Fibroblast of lung (primary cell): ENCODE measurements around the gene C14orf39. TPM values are rescaled to one million over a fixed set of nuclear protein-coding genes. Genes with fewer than 3 reads are reported as not detected.

Experiments used
- DNase-seq, 2 donors: peaks; one replicate each; pipeline versions ENCODE4 v3.0.0 to v3.0.0-alpha.2; 2010; ENCODE audit warnings: low read depth in 2 of 2
- H2AFZ ChIP-seq: 2 replicates; pipeline ENCODE4 v1.5.1; 2012; ENCODE audit warnings: low read length, control low read depth, inconsistent platforms
- H3K27ac ChIP-seq: 2 replicates; pipeline ENCODE4 v1.5.1; 2011; ENCODE audit warnings: low read length, control low read depth; ENCODE audit not compliant: insufficient read depth
- H3K27me3 ChIP-seq: 2 replicates; pipeline ENCODE4 v1.5.1; 2011; ENCODE audit warnings: mild to moderate bottlenecking, low read length; ENCODE audit not compliant: control insufficient read depth, insufficient read depth
- H3K36me3 ChIP-seq: 2 replicates; pipeline ENCODE4 v1.5.1; 2011; ENCODE audit warnings: low read length; ENCODE audit not compliant: control insufficient read depth, insufficient read depth
- H3K4me1 ChIP-seq: 2 replicates; pipeline ENCODE4 v1.5.1; 2011; ENCODE audit warnings: low read length; ENCODE audit not compliant: control insufficient read depth, insufficient read depth; ENCODE audit errors: extremely low read depth
- H3K4me2 ChIP-seq: 2 replicates; pipeline ENCODE4 v1.5.1; 2011; ENCODE audit warnings: low read length, control low read depth; ENCODE audit not compliant: insufficient read depth; ENCODE audit errors: extremely low read depth
- H3K4me3 ChIP-seq, 4 experiments: fragments of 200-600 bp in 1 of 4; sonication (generic) in 1 of 4; replicated peaks in 1 of 4; 2 replicates each; pipeline ENCODE4 v1.5.1; 2011 to 2016; ENCODE audit warnings: low read length in 4 of 4, low read depth in 3 of 4, mild to moderate bottlenecking in 3 of 4, control low read depth in 2 of 4, inconsistent platforms in 1 of 4, mixed read lengths in 1 of 4; ENCODE audit not compliant: insufficient read depth in 1 of 4; ENCODE audit errors: control extremely low read depth in 1 of 4
- H3K79me2 ChIP-seq: 2 replicates; pipeline ENCODE4 v1.5.1; 2012; ENCODE audit warnings: mild to moderate bottlenecking, low read length, inconsistent platforms; ENCODE audit not compliant: control insufficient read depth, insufficient read depth
- H3K9ac ChIP-seq: 2 replicates; pipeline ENCODE4 v1.5.1; 2011; ENCODE audit warnings: mild to moderate bottlenecking, low read length, control low read depth; ENCODE audit not compliant: insufficient read depth
- H3K9me3 ChIP-seq: 2 replicates; pipeline ENCODE4 v1.5.1; 2012; ENCODE audit warnings: low read depth, low read length; ENCODE audit not compliant: control insufficient read depth, insufficient read depth
- H4K20me1 ChIP-seq: 2 replicates; pipeline ENCODE4 v1.5.1; 2011; ENCODE audit warnings: low read length; ENCODE audit not compliant: control insufficient read depth, insufficient read depth; ENCODE audit errors: extremely low read depth
- EZH2 ChIP-seq: IDR thresholded peaks from 2 replicates; pipeline ENCODE4 v1.5.1; 2012; ENCODE audit warnings: low read length, control low read depth, mild to moderate bottlenecking; ENCODE audit errors: missing control alignments
- polyA plus RNA-seq, 2 donors: library from polyadenylated mRNA; depleted of rRNA in 1 of 2; stranded (reverse) in 1 of 2; unstranded in 1 of 2; fragments of >200 nt; gene quantifications; 2 replicates each; pipeline ENCODE4 v1.2.1, GENCODE V29; 2011 to 2012; ENCODE audit warnings: missing spikeins in 1 of 2
- total RNA-seq: library from RNA; depleted of rRNA; stranded (reverse); fragments of >200 nt; gene quantifications from 2 replicates; pipeline ENCODE4 v1.2.1, GENCODE V29; 2014
- TF ChIP-seq, protein P1 (sequence below), 2 donors: IDR thresholded peaks in 1 of 2; conservative IDR thresholded peaks in 1 of 2; 1 replicate in 1 of 2; 2 replicates in 1 of 2; pipeline ENCODE4 v1.5.1; 2011 to 2012; ENCODE audit warnings: low read length in 2 of 2, control low read depth in 1 of 2, inconsistent platforms in 1 of 2, low read depth in 1 of 2, mild to moderate bottlenecking in 1 of 2

The C14orf39 gene
- total and polyA plus RNA-seq, 2 donors (not counting 1 experiment from before 2014, with no cell fraction given), result 0.06 TPM; not detected in 1

DNA sequence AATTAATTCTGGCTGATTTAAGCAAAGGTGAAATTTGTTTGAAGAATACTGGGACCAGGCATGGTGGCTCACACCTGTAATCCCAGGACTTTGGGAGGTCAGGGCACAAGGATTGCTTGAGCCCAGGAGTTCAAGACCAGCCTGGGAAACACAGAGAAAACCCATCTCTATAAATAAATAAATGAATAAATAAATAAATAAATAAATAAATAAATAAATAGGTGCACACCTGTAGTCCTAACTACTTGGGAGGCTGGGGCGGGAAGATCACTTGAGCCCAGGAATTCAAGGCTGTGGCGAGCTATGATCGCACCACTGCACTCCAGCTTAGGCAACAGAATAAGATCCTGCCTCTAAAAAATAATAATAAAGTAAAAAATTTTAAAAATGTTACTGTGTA is 4.4 kb upstream of the C14orf39 start:
- no peak for TF ChIP-seq EZH2
- TF ChIP-seq, protein P1, sequence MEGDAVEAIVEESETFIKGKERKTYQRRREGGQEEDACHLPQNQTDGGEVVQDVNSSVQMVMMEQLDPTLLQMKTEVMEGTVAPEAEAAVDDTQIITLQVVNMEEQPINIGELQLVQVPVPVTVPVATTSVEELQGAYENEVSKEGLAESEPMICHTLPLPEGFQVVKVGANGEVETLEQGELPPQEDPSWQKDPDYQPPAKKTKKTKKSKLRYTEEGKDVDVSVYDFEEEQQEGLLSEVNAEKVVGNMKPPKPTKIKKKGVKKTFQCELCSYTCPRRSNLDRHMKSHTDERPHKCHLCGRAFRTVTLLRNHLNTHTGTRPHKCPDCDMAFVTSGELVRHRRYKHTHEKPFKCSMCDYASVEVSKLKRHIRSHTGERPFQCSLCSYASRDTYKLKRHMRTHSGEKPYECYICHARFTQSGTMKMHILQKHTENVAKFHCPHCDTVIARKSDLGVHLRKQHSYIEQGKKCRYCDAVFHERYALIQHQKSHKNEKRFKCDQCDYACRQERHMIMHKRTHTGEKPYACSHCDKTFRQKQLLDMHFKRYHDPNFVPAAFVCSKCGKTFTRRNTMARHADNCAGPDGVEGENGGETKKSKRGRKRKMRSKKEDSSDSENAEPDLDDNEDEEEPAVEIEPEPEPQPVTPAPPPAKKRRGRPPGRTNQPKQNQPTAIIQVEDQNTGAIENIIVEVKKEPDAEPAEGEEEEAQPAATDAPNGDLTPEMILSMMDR (conservative IDR thresholded peaks at IDR 0.05 in 1 of 2, IDR thresholded peaks at IDR 0.05 in 1 of 2; ENCODE audit: low read depth in 1 of 2, low read length in 2 of 2), result no peak
- Histone ChIP-seq H3K9ac (no peak overlapping the region), H4K20me1 (no peaks in the 10 kb centered on the region), H3K9me3 (no peaks in the 10 kb centered on the region), H2AFZ (no peak overlapping the region), H3K79me2 (no peaks in the 10 kb centered on the region), H3K27me3 (peaks cover 7% of the 10 kb centered on the region), H3K4me1 (no peaks in the 10 kb centered on the region), H3K27ac (no peak overlapping the region), H3K36me3 (no peaks in the 10 kb centered on the region), H3K4me3 (no peak overlapping the region), H3K4me2 (no peak overlapping the region)
- no peak for DNase-seq

- Histone ChIP-seq H3K36me3 (no peaks in the 10 kb centered on the region), H2AFZ (no peak overlapping the region), H3K9ac (no peak overlapping the region), H4K20me1 (no peaks in the 10 kb centered on the region), H3K79me2 (no peaks in the 10 kb centered on the region), H3K9me3 (no peaks in the 10 kb centered on the region), H3K4me2 (no peak overlapping the region), H3K4me3 (no peak overlapping the region), H3K4me1 (no peaks in the 10 kb centered on the region), H3K27me3 (peaks cover 10% of the 10 kb centered on the region), H3K27ac (no peak overlapping the region)
- TF ChIP-seq, protein P1 (conservative IDR thresholded peaks at IDR 0.05 in 1 of 2, IDR thresholded peaks at IDR 0.05 in 1 of 2; ENCODE audit: low read depth in 1 of 2, low read length in 2 of 2), result no peak
- no peak for TF ChIP-seq EZH2
- no peak for DNase-seq
Measured at GRCh38 chr14:60488175-60488574, 2.3 kb upstream of the C14orf39 start.

- Histone ChIP-seq H3K4me2 (no peak overlapping the region), H3K27me3 (peaks cover 10% of the 10 kb centered on the region)
Measured at GRCh38 chr14:60487211-60487610, 1.3 kb upstream of the C14orf39 start.

More at GRCh38 chr14:60487211-60487610, 1.3 kb upstream of the C14orf39 start:
- no peak overlapping the region for H3K27ac ChIP-seq
- no peaks in the 10 kb centered on the region for H3K9me3 ChIP-seq
- no peak for TF ChIP-seq EZH2
- TF ChIP-seq, protein P1 (conservative IDR thresholded peaks at IDR 0.05 in 1 of 2, IDR thresholded peaks at IDR 0.05 in 1 of 2; ENCODE audit: low read depth in 1 of 2, low read length in 2 of 2), result no peak
- H3K9ac ChIP-seq, result no peak overlapping the region
- no peak overlapping the region for H2AFZ ChIP-seq
- no peaks in the 10 kb centered on the region for H3K36me3 ChIP-seq
- no peaks in the 10 kb centered on the region for H4K20me1 ChIP-seq
- H3K4me3 ChIP-seq, result no peak overlapping the region
- no peaks in the 10 kb centered on the region for H3K4me1 ChIP-seq
- no peak for DNase-seq
- no peaks in the 10 kb centered on the region for H3K79me2 ChIP-seq
